Activated naive CD8-positive, alpha-beta T cell treated with anti-CD3 and anti-CD28 coated beads, Interleukin-2, amount 10 ng/mL, durations not matched to agents 7 days and 5 days (primary cell): Measurements from ENCODE around the gene EXT2. TPM values are rescaled to one million over a fixed set of nuclear protein-coding genes. Genes with fewer than 3 reads are reported as not detected.

ENCODE experiments used
- ATAC-seq: fragments of 150-1000 bp; cut with Tn5 transposase; one replicate; pipeline ENCODE4 v1.10.0; 2021; ENCODE audit warnings: low read depth, moderate library complexity
- POLR2A ChIA-PET: fragments of 350-600 bp; sonication (Branson Sonifier 250); formaldehyde crosslinking; loops from one replicate; lab custom pipeline; 2021; ENCODE audit warnings: antibody characterized with exemption; lab: Charles Lee
- DNase-seq: peaks from one replicate; pipeline ENCODE4 v3.0.0; 2021
- H3K27ac Mint-ChIP-seq: one replicate; pipeline ENCODE4 v1.8.0; 2022; ENCODE audit warnings: mild to moderate bottlenecking, mixed read lengths
- H3K27me3 Mint-ChIP-seq: one replicate; pipeline ENCODE4 v1.8.0; 2022; ENCODE audit warnings: mild to moderate bottlenecking, moderate library complexity, mixed read lengths
- H3K36me3 Mint-ChIP-seq: one replicate; pipeline ENCODE4 v1.8.0; 2021; ENCODE audit warnings: mild to moderate bottlenecking, mixed read lengths
- H3K4me1 Mint-ChIP-seq: one replicate; pipeline ENCODE4 v1.8.0; 2021; ENCODE audit warnings: mixed read lengths
- H3K4me3 Mint-ChIP-seq: one replicate; pipeline ENCODE4 v1.8.0; 2022; ENCODE audit warnings: mild to moderate bottlenecking, moderate library complexity, mixed read lengths
- H3K9me3 Mint-ChIP-seq: one replicate; pipeline ENCODE4 v1.8.0; 2021; ENCODE audit warnings: mixed read lengths
- total RNA-seq, 2 experiments: library from RNA; stranded (reverse); gene quantifications; one replicate each; pipeline ENCODE4 v1.2.3, GENCODE V29; 2021

EXT2 gene
- total RNA-seq, 2 experiments from 2014 or later: 26.3 to 28.8 TPM

GRCh38 chr11:44243086-44243485 is 147.6 kb downstream of the EXT2 start:
- Mint-ChIP-seq H3K27ac (no peak overlapping the region), H3K36me3 (peaks cover 19% of the 10 kb centered on the region), H3K27me3 (no peaks in the 10 kb centered on the region), H3K4me1 (peaks cover 1% of the 10 kb centered on the region), H3K9me3 (no peaks in the 10 kb centered on the region), H3K4me3 (no peak overlapping the region)
- no peak for DNase-seq
- POLR2A ChIA-PET: no interaction called here
- no peak for ATAC-seq

- Mint-ChIP-seq H3K36me3 (peaks cover 15% of the 10 kb centered on the region), H3K27me3 (no peaks in the 10 kb centered on the region), H3K4me1 (peaks cover 1% of the 10 kb centered on the region), H3K9me3 (no peaks in the 10 kb centered on the region), H3K4me3 (no peak overlapping the region), H3K27ac (no peak overlapping the region)
- DNase-seq (no peak), ATAC-seq (no peak)
- POLR2A ChIA-PET: no interaction called here
These were observed 148.3 kb downstream of the EXT2 start for GRCh38 chr11:44243595-44244343.

GRCh38 chr11:44244639-44245310 is 149.3 kb downstream of the EXT2 start:
- H3K4me3 Mint-ChIP-seq: no peak overlapping the region
- POLR2A ChIA-PET: no interaction called here
- H3K36me3 Mint-ChIP-seq: peaks cover 14% of the 10 kb centered on the region
- no peaks in the 10 kb centered on the region for H3K9me3 Mint-ChIP-seq
- H3K4me1 Mint-ChIP-seq: peaks cover 1% of the 10 kb centered on the region
- no peak overlapping the region for H3K27ac Mint-ChIP-seq
- no peak for DNase-seq
- no peak for ATAC-seq
- no peaks in the 10 kb centered on the region for H3K27me3 Mint-ChIP-seq

- peaks cover 19% of the 10 kb centered on the region for H3K36me3 Mint-ChIP-seq
- H3K4me1 Mint-ChIP-seq: peaks cover 1% of the 10 kb centered on the region
- no peak overlapping the region for H3K27ac Mint-ChIP-seq
- DNase-seq: no peak
- H3K9me3 Mint-ChIP-seq: peaks cover 5% of the 10 kb centered on the region
- no peak for ATAC-seq
- H3K4me3 Mint-ChIP-seq: no peak overlapping the region
- POLR2A ChIA-PET: no interaction called here
- H3K27me3 Mint-ChIP-seq: no peaks in the 10 kb centered on the region
These were observed 151.2 kb downstream of the EXT2 start for GRCh38 chr11:44246726-44247125.

GRCh38 chr11:44247508-44247907 is 152.0 kb downstream of the EXT2 start:
- peaks cover 27% of the 10 kb centered on the region for H3K36me3 Mint-ChIP-seq

GRCh38 chr11:44248109-44248508 is 152.6 kb downstream of the EXT2 start:
- H3K27ac Mint-ChIP-seq: no peak overlapping the region
- peaks cover 2% of the 10 kb centered on the region for H3K27me3 Mint-ChIP-seq
- POLR2A ChIA-PET: no interaction called here
- ATAC-seq: no peak
- peaks cover 32% of the 10 kb centered on the region for H3K36me3 Mint-ChIP-seq
- peaks cover 1% of the 10 kb centered on the region for H3K4me1 Mint-ChIP-seq
- DNase-seq: no peak
- peaks cover 18% of the 10 kb centered on the region for H3K9me3 Mint-ChIP-seq
- no peak overlapping the region for H3K4me3 Mint-ChIP-seq

More at GRCh38 chr11:44247508-44247907, 152.0 kb downstream of the EXT2 start:
- no peak for ATAC-seq
- H3K9me3 Mint-ChIP-seq: peaks cover 12% of the 10 kb centered on the region
- DNase-seq: no peak
- H3K4me1 Mint-ChIP-seq: peaks cover 1% of the 10 kb centered on the region
- H3K27me3 Mint-ChIP-seq: no peaks in the 10 kb centered on the region
- POLR2A ChIA-PET: no interaction called here
- no peak overlapping the region for H3K27ac Mint-ChIP-seq
- no peak overlapping the region for H3K4me3 Mint-ChIP-seq

- peaks cover 21% of the 10 kb centered on the region for H3K9me3 Mint-ChIP-seq
- no peak overlapping the region for H3K27ac Mint-ChIP-seq
- POLR2A ChIA-PET: no interaction called here
- H3K27me3 Mint-ChIP-seq: peaks cover 4% of the 10 kb centered on the region
- H3K36me3 Mint-ChIP-seq: peaks cover 23% of the 10 kb centered on the region
- H3K4me3 Mint-ChIP-seq: no peak overlapping the region
- peaks cover 1% of the 10 kb centered on the region for H3K4me1 Mint-ChIP-seq
- ATAC-seq: no peak
- DNase-seq: no peak
These were observed 154.9 kb downstream of the EXT2 start for GRCh38 chr11:44250421-44250820.

GRCh38 chr11:44252999-44253602 is 157.6 kb downstream of the EXT2 start:
- Mint-ChIP-seq H3K4me1 (peaks cover 16% of the 10 kb centered on the region), H3K27ac (no peak overlapping the region), H3K4me3 (no peak overlapping the region), H3K36me3 (peaks cover 23% of the 10 kb centered on the region), H3K9me3 (peaks cover 21% of the 10 kb centered on the region), H3K27me3 (peaks cover 4% of the 10 kb centered on the region)
- DNase-seq: no peak
- POLR2A ChIA-PET: no interaction called here
- ATAC-seq: no peak

GRCh38 chr11:44255406-44256071 is 160.1 kb downstream of the EXT2 start:
- Mint-ChIP-seq H3K4me3 (no peak overlapping the region), H3K27ac (no peak overlapping the region), H3K9me3 (peaks cover 21% of the 10 kb centered on the region), H3K4me1 (peaks cover 25% of the 10 kb centered on the region), H3K27me3 (peaks cover 12% of the 10 kb centered on the region), H3K36me3 (peaks cover 22% of the 10 kb centered on the region)
- DNase-seq (no peak), ATAC-seq (no peak)
- POLR2A ChIA-PET: no interaction called here

GRCh38 chr11:44256673-44257291 is 161.3 kb downstream of the EXT2 start:
- H3K36me3 Mint-ChIP-seq: peaks cover 16% of the 10 kb centered on the region
- H3K4me1 Mint-ChIP-seq: peaks cover 25% of the 10 kb centered on the region
- DNase-seq (no peak), ATAC-seq (no peak)
- POLR2A ChIA-PET: interaction anchor here (0.6 kb wide), 1 partner anchor 267 kb away, joined by 3 read pairs; no protein-coding TSS in a partner anchor
- peak overlapping the region; percentile 28 for H3K4me3 Mint-ChIP-seq
- peaks cover 16% of the 10 kb centered on the region for H3K9me3 Mint-ChIP-seq
- H3K27me3 Mint-ChIP-seq: peaks cover 12% of the 10 kb centered on the region
- H3K27ac Mint-ChIP-seq: no peak overlapping the region

GRCh38 chr11:44257338-44258189 is 162.1 kb downstream of the EXT2 start:
- ATAC-seq: no peak
- POLR2A ChIA-PET: no interaction called here
- H3K27me3 Mint-ChIP-seq: peaks cover 12% of the 10 kb centered on the region

GRCh38 chr11:44258190-44258489 is 162.7 kb downstream of the EXT2 start:
- H3K27ac Mint-ChIP-seq: no peak overlapping the region
- H3K4me1 Mint-ChIP-seq: peaks cover 25% of the 10 kb centered on the region
- DNase-seq (no peak), ATAC-seq (no peak)
- peaks cover 10% of the 10 kb centered on the region for H3K27me3 Mint-ChIP-seq
- H3K4me3 Mint-ChIP-seq: no peak overlapping the region
- peaks cover 3% of the 10 kb centered on the region for H3K9me3 Mint-ChIP-seq
- POLR2A ChIA-PET: no interaction called here
- H3K36me3 Mint-ChIP-seq: peaks cover 4% of the 10 kb centered on the region

More at GRCh38 chr11:44257338-44258189, 162.1 kb downstream of the EXT2 start:
- Mint-ChIP-seq H3K4me3 (peak overlapping the region; percentile 28), H3K27ac (peak overlapping the region; percentile 44), H3K4me1 (peaks cover 25% of the 10 kb centered on the region), H3K9me3 (peaks cover 9% of the 10 kb centered on the region), H3K36me3 (peaks cover 8% of the 10 kb centered on the region)
- DNase-seq: no peak
